NOMO-1 treated with dmso at 0.1 percent for 144 hours (cell line): Measurements from ENCODE around the gene EIF2S3B.

Experiments used
- DNase-seq: peaks from one replicate; lab custom pipeline; 2025; ENCODE audit not compliant: unreplicated experiment; lab: John Stamatoyannopoulos, UW

The EIF2S3B gene

DNA sequence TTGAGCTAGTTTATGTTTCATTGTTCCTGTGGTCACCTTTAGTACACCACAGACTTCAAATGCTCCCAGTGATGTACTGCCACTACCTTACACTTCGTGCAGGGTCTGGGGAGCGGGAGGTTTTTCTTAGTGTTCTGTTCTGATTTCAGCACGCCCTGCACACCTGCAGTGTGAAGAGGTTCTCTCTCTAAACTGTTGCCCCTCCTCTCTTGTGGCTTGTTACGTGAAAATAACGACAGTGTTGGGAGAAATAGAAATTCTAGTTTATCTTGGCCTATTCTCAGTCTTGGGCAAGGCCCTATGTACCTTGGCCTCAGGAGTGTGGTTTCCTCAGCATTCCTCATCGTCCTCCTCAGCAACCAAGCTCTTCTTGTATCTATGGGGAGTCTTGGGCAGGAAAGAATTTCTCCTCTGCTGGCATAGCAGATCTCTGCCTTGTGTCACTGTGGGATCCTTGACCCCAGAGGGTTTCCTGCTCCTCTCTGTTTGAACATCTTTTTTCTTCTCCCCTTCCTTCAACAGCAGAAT, 48.6 kb downstream of the EIF2S3B start:
- DNase-seq, result no peak

- no peak for DNase-seq
Observed at GRCh38 chr12:10554756-10555481, 49.2 kb downstream of the EIF2S3B start.

- no peak for DNase-seq
Observed at GRCh38 chr12:10557329-10557728, 51.6 kb downstream of the EIF2S3B start.

- no peak for DNase-seq
Observed at GRCh38 chr12:10557766-10558165, 52.1 kb downstream of the EIF2S3B start.
